Activated T-helper 2 cell treated with anti-CD3 and anti-CD28 coated beads, Interferon-gamma antibody, Interleukin-2, Interleukin-4, amounts not matched to agents 10 μg/mL and 5 μg/mL and 100 μg/mL, durations not matched to agents 14 hours and 24 hours and 36 hours (primary cell): ENCODE data around the gene VSIG1. TPM values are rescaled to one million over a fixed set of nuclear protein-coding genes. Genes with fewer than 3 reads are reported as not detected.

ENCODE experiments used
- DNase-seq: peaks from one replicate; pipeline ENCODE4 v3.0.0; 2021; ENCODE audit warnings: low spot score
- H3K27ac Mint-ChIP-seq: one replicate; pipeline ENCODE4 v1.8.0; 2021; ENCODE audit warnings: mixed read lengths
- H3K27me3 Mint-ChIP-seq: one replicate; pipeline ENCODE4 v1.8.0; 2021; ENCODE audit warnings: low read depth, mixed read lengths
- H3K36me3 Mint-ChIP-seq: one replicate; pipeline ENCODE4 v1.8.0; 2021; ENCODE audit warnings: low read depth, mixed read lengths
- H3K4me1 Mint-ChIP-seq: one replicate; pipeline ENCODE4 v1.8.0; 2021; ENCODE audit warnings: low read depth, mixed read lengths
- H3K4me3 Mint-ChIP-seq: one replicate; pipeline ENCODE4 v1.8.0; 2021; ENCODE audit warnings: low read depth, mild to moderate bottlenecking, moderate library complexity, mixed read lengths
- H3K9me3 Mint-ChIP-seq: one replicate; pipeline ENCODE4 v1.8.0; 2021; ENCODE audit warnings: mixed read lengths
- intact Hi-C: fragments of 100-400 bp; cut with micrococcal nuclease; formaldehyde crosslinking; loops from one replicate; pipeline ENCODE4 v1.15.1; 2023
- total RNA-seq: library from RNA; stranded (reverse); gene quantifications from 2 replicates; pipeline ENCODE4 v1.2.3, GENCODE V29; 2022

VSIG1 gene
- total RNA-seq, 1 donor from 2014 or later, result 0.34 TPM

- H3K4me1 Mint-ChIP-seq, result peaks cover 1% of the 10 kb centered on the region
- H3K36me3 Mint-ChIP-seq, result no peaks in the 10 kb centered on the region
- H3K9me3 Mint-ChIP-seq, result no peaks in the 10 kb centered on the region
- H3K4me3 Mint-ChIP-seq, result no peak overlapping the region
- no peak overlapping the region for H3K27ac Mint-ChIP-seq
- intact Hi-C loops, result no loop called here
- no peak for DNase-seq
- H3K27me3 Mint-ChIP-seq, result peaks cover 6% of the 10 kb centered on the region
These were observed 11.9 kb upstream of the VSIG1 start for GRCh38 chrX:108032944-108033343.

- DNase-seq, result no peak
- Mint-ChIP-seq H3K27me3 (peaks cover 3% of the 10 kb centered on the region), H3K4me3 (no peak overlapping the region), H3K4me1 (peaks cover 1% of the 10 kb centered on the region), H3K36me3 (no peaks in the 10 kb centered on the region), H3K9me3 (no peaks in the 10 kb centered on the region), H3K27ac (no peak overlapping the region)
- intact Hi-C loops, result no loop called here
These were observed 11.0 kb upstream of the VSIG1 start for GRCh38 chrX:108033890-108034289.

- Mint-ChIP-seq H3K4me3 (no peak overlapping the region), H3K36me3 (no peaks in the 10 kb centered on the region), H3K27ac (no peak overlapping the region), H3K4me1 (no peaks in the 10 kb centered on the region), H3K9me3 (no peaks in the 10 kb centered on the region), H3K27me3 (peaks cover under 1% of the 10 kb centered on the region)
- DNase-seq, result no peak
- intact Hi-C loops, result no loop called here
These were observed 10.1 kb upstream of the VSIG1 start for GRCh38 chrX:108034725-108035124.

- DNase-seq, result no peak
- no peak overlapping the region for H3K4me3 Mint-ChIP-seq
- H3K4me1 Mint-ChIP-seq, result no peaks in the 10 kb centered on the region
- intact Hi-C loops, result no loop called here
- no peaks in the 10 kb centered on the region for H3K36me3 Mint-ChIP-seq
- no peaks in the 10 kb centered on the region for H3K9me3 Mint-ChIP-seq
- H3K27me3 Mint-ChIP-seq, result no peaks in the 10 kb centered on the region
- H3K27ac Mint-ChIP-seq, result no peak overlapping the region
These were observed 8.4 kb upstream of the VSIG1 start for GRCh38 chrX:108036298-108036973.

- intact Hi-C loops, result no loop called here
- H3K4me1 Mint-ChIP-seq, result no peaks in the 10 kb centered on the region
- H3K9me3 Mint-ChIP-seq, result no peaks in the 10 kb centered on the region
- peaks cover 18% of the 10 kb centered on the region for H3K27me3 Mint-ChIP-seq
- H3K36me3 Mint-ChIP-seq, result no peaks in the 10 kb centered on the region
- DNase-seq, result no peak
- H3K4me3 Mint-ChIP-seq, result no peak overlapping the region
- no peak overlapping the region for H3K27ac Mint-ChIP-seq
These were observed 4.8 kb downstream of the VSIG1 start for GRCh38 chrX:108049649-108050048.

GRCh38 chrX:108053218-108053617, 8.4 kb downstream of the VSIG1 start:
- DNase-seq, result no peak
- H3K36me3 Mint-ChIP-seq, result no peaks in the 10 kb centered on the region
- intact Hi-C loops, result no loop called here
- H3K27ac Mint-ChIP-seq, result no peak overlapping the region
- H3K9me3 Mint-ChIP-seq, result no peaks in the 10 kb centered on the region
- H3K4me1 Mint-ChIP-seq, result no peaks in the 10 kb centered on the region
- H3K27me3 Mint-ChIP-seq, result peaks cover 29% of the 10 kb centered on the region
- H3K4me3 Mint-ChIP-seq, result no peak overlapping the region

GRCh38 chrX:108055546-108055945, 10.7 kb downstream of the VSIG1 start:
- Mint-ChIP-seq H3K27ac (no peak overlapping the region), H3K27me3 (peaks cover 27% of the 10 kb centered on the region), H3K36me3 (no peaks in the 10 kb centered on the region), H3K4me3 (no peak overlapping the region), H3K4me1 (no peaks in the 10 kb centered on the region), H3K9me3 (no peaks in the 10 kb centered on the region)
- intact Hi-C loops, result no loop called here
- DNase-seq, result no peak

- no peaks in the 10 kb centered on the region for H3K4me1 Mint-ChIP-seq
- intact Hi-C loops, result no loop called here
- DNase-seq, result no peak
- H3K27ac Mint-ChIP-seq, result no peak overlapping the region
- no peaks in the 10 kb centered on the region for H3K36me3 Mint-ChIP-seq
- peaks cover 13% of the 10 kb centered on the region for H3K27me3 Mint-ChIP-seq
- no peak overlapping the region for H3K4me3 Mint-ChIP-seq
- no peaks in the 10 kb centered on the region for H3K9me3 Mint-ChIP-seq
These were observed 14.9 kb downstream of the VSIG1 start for GRCh38 chrX:108059801-108060200.

GRCh38 chrX:108064001-108064400, 19.1 kb downstream of the VSIG1 start:
- DNase-seq, result no peak
- Mint-ChIP-seq H3K4me3 (no peak overlapping the region), H3K36me3 (no peaks in the 10 kb centered on the region), H3K9me3 (no peaks in the 10 kb centered on the region), H3K27ac (no peak overlapping the region), H3K27me3 (peaks cover 10% of the 10 kb centered on the region), H3K4me1 (no peaks in the 10 kb centered on the region)
- intact Hi-C loops, result no loop called here

- Mint-ChIP-seq H3K9me3 (no peaks in the 10 kb centered on the region), H3K4me3 (no peak overlapping the region), H3K36me3 (no peaks in the 10 kb centered on the region), H3K27ac (no peak overlapping the region), H3K4me1 (no peaks in the 10 kb centered on the region), H3K27me3 (peaks cover 13% of the 10 kb centered on the region)
- no peak for DNase-seq
- intact Hi-C loops, result no loop called here
These were observed 19.7 kb downstream of the VSIG1 start for GRCh38 chrX:108064613-108065012.

- Mint-ChIP-seq H3K27ac (no peak overlapping the region), H3K4me1 (no peaks in the 10 kb centered on the region), H3K27me3 (peaks cover 13% of the 10 kb centered on the region), H3K4me3 (no peak overlapping the region), H3K36me3 (no peaks in the 10 kb centered on the region), H3K9me3 (no peaks in the 10 kb centered on the region)
- no peak for DNase-seq
- intact Hi-C loops, result no loop called here
These were observed 23.3 kb downstream of the VSIG1 start for GRCh38 chrX:108068121-108068520.

GRCh38 chrX:108070891-108071290, 26.0 kb downstream of the VSIG1 start:
- H3K4me1 Mint-ChIP-seq, result no peaks in the 10 kb centered on the region
- H3K9me3 Mint-ChIP-seq, result no peaks in the 10 kb centered on the region
- H3K4me3 Mint-ChIP-seq, result no peak overlapping the region
- no peak for DNase-seq
- no peaks in the 10 kb centered on the region for H3K36me3 Mint-ChIP-seq
- intact Hi-C loops, result loop anchor here (5.0 kb wide), 1 partner anchor 414 kb away; no protein-coding TSS in a partner anchor
- no peak overlapping the region for H3K27ac Mint-ChIP-seq
- peaks cover 14% of the 10 kb centered on the region for H3K27me3 Mint-ChIP-seq

- peaks cover 14% of the 10 kb centered on the region for H3K27me3 Mint-ChIP-seq
- no peaks in the 10 kb centered on the region for H3K4me1 Mint-ChIP-seq
- no peak overlapping the region for H3K27ac Mint-ChIP-seq
- H3K36me3 Mint-ChIP-seq, result no peaks in the 10 kb centered on the region
- DNase-seq, result no peak
- intact Hi-C loops, result loop anchor here (5.0 kb wide), 1 partner anchor 414 kb away; no protein-coding TSS in a partner anchor
- H3K4me3 Mint-ChIP-seq, result no peak overlapping the region
- no peaks in the 10 kb centered on the region for H3K9me3 Mint-ChIP-seq
These were observed 26.7 kb downstream of the VSIG1 start for GRCh38 chrX:108071578-108071977.
